ENCODE results near the gene FCRL1. TPM values are rescaled to one million over a fixed set of nuclear protein-coding genes. Genes with fewer than 3 reads are reported as not detected.

The FCRL1 gene
- total RNA-seq, 1 experiment from 2014 or later, result not detected

- Histone ChIP-seq H3K9me3 (ENCODE audit: control insufficient read depth, low read depth, low read length) (no peaks in the 10 kb centered on the region), H3K9ac (ENCODE audit: extremely low read depth, insufficient read length, low read length) (no peak overlapping the region), H3K23me2 (ENCODE audit: insufficient read length, low read depth, low read length, poor library complexity, severe bottlenecking) (no peaks in the 10 kb centered on the region), H3K18ac (ENCODE audit: insufficient read length, low read depth, low read length) (no peak overlapping the region), H2BK120ac (ENCODE audit: low read depth, low read length, poor library complexity, severe bottlenecking) (no peak overlapping the region), H4K91ac (ENCODE audit: insufficient read length, low read depth, low read length) (no peak overlapping the region), H3K56ac (ENCODE audit: insufficient read length, low read depth, low read length) (no peak overlapping the region), H2BK5ac (ENCODE audit: insufficient read length, low read length) (no peak overlapping the region), H3K23ac (ENCODE audit: insufficient read length, low read depth, low read length) (no peak overlapping the region), H3K4ac (ENCODE audit: low read depth, low read length) (no peak overlapping the region), H4K5ac (ENCODE audit: insufficient read length, low read depth, low read length) (no peak overlapping the region), H3K79me1 (ENCODE audit: insufficient read depth, low read depth, low read length, poor library complexity, severe bottlenecking) (no peaks in the 10 kb centered on the region), H4K20me1 (ENCODE audit: control insufficient read depth, insufficient read depth, insufficient read length) (no peaks in the 10 kb centered on the region), H3T11ph (ENCODE audit: low read length) (no peak overlapping the region), H2BK15ac (ENCODE audit: low read depth, low read length) (no peak overlapping the region), H4K8ac (replicated peaks; ENCODE audit: insufficient read length, low read depth, low read length) (no peak overlapping the region), H3K79me2 (ENCODE audit: insufficient read depth, low read length) (no peaks in the 10 kb centered on the region), H3K27me3 (ENCODE audit: insufficient read depth, low read length) (no peaks in the 10 kb centered on the region), H3K27ac (ENCODE audit: insufficient read length, low read depth, low read length) (no peak overlapping the region), H2AK5ac (ENCODE audit: insufficient read length, low read length) (no peak overlapping the region), H3K14ac (ENCODE audit: insufficient read depth, low read length) (no peak overlapping the region), H2AFZ (ENCODE audit: low read length) (no peak overlapping the region), H2BK20ac (ENCODE audit: low read depth, low read length, poor library complexity, severe bottlenecking) (no peak overlapping the region), H2BK12ac (ENCODE audit: insufficient read length, low read depth, low read length) (no peak overlapping the region), H3K4me2 (ENCODE audit: insufficient read depth, insufficient read length, low read length) (no peak overlapping the region), H3K4me1 (ENCODE audit: insufficient read depth, low read length) (no peaks in the 10 kb centered on the region)
- H3K27ac Mint-ChIP-seq, result no peak overlapping the region
- no peaks in the 10 kb centered on the region for H3K9me3 Mint-ChIP-seq
- H3K4me3 Mint-ChIP-seq, result no peak overlapping the region
- no peaks in the 10 kb centered on the region for H3K4me1 Mint-ChIP-seq
- no peaks in the 10 kb centered on the region for H3K36me3 Mint-ChIP-seq (ENCODE audit: insufficient read depth in 1 of 3, low read depth in 3 of 3)
- no CpG with 5 or more reads among the region's 2 CpGs for WGBS (ENCODE audit: extremely low coverage, insufficient read length, low lambda C conversion rate)
- no peak for TF ChIP-seq CTCF (conservative IDR thresholded peaks at IDR 0.05)
- H3K27me3 Mint-ChIP-seq (ENCODE audit: low read depth), result peaks cover 2% of the 10 kb centered on the region
- no peak for DNase-seq
These were observed 11.0 kb upstream of the FCRL1 start for GRCh38 chr1:157830887-157831286.

Measured in H9 (cell line).